GM21390 (cell line): ENCODE data around the gene NTHL1.
"Not testable (repeated sequence)": the region's sequence is repeated elsewhere in the genome, so short reads cannot be mapped to it uniquely, and the experiment has no call there.

ENCODE experiments used
- ATAC-seq: cut with Tn5 transposase; IDR thresholded peaks from one replicate; pipeline ENCODE4 v1.9.1; 2021; ENCODE audit not compliant: unreplicated experiment

Gene NTHL1

DNA sequence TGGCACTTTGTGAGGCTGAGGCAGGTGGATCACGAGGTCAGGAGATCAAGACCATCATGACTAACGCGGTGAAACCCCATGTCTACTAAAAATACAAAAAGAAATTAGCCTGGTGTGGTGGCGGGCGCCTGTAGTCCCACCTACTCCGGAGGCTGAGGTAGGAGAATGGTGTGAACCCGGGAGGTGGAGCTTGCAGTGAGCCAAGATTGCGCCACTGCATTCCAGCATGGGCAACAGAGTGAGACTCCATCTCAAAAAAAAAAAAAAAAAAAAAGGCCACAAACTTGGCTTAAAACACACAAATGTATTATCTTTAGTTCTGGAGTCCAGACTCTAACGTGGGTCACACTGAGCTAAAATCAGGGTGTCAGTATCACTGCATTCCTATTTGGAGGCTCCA is 35.9 kb downstream of the NTHL1 start:
- not testable (repeated sequence) for ATAC-seq

DNA sequence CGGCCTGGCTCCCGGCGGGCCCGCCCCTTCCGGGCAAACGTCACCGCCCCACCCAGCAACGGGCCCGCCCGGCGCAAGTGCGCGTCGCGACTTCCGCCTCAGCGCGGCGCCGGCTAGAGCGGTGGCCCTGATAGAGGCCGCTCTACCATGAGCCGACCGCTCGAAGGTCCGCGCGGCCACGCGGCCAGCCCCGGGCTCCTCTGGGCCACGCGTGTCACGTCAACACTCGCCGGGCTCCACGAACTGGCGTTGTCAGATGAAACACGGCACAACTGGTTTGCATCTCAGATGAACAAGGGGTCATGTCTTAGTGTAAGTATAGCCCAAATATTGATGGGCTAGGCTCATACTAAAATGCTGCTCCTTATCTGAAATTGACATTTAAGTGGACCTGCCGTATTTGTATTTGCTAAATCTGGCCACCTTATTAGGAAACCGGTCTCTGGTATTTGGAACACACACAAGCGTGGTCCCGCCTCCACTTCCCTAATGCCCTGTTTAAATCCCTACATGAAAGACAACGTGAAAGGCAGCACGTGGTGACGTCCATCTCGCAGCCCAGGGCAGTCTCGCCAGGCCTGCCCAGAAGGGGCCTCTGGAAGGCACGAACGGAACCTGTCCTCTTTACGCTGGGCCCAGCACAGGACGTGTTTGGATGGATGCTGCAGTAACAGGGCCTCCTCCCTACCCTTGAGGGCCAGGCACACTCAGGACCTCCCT is 37.7 kb downstream of the NTHL1 start, which contains the start of gene ZNF598:
ZNF598 (minus strand) TSS at position 31 of the 720 bp plus-strand sequence.
- ATAC-seq, result peak; percentile 86

DNA sequence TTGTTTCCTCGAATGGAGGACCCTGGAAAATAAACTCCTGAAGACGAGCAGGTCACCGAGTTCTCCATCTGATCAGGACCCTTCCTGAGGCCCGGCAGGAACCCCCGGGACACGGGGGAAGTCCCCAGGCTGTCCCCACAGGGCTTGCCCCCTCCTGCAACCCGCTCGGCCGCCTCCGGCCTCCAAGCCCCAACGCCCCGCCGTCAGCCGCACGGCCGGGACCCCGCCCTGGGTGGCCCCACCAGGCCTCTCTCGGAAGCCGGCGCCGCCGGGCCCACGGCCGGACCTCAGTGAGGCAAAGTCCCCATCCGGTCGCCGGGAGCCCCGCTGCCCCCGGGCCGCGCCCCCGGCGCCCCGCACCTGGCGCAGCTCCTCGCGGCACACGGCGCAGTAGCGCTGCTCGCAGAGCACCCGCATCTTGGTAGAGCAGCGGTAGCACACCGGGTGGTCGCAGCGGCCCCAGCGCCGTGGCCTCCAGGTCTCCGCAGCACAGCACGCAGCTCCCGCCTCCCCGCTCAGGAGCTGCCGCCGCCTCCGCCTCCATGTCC is 38.4 kb downstream of the NTHL1 start:
- ATAC-seq, result peak; percentile 36

GRCh38 chr16:2008631-2009163 is 38.9 kb downstream of the NTHL1 start:
- no peak for ATAC-seq

DNA sequence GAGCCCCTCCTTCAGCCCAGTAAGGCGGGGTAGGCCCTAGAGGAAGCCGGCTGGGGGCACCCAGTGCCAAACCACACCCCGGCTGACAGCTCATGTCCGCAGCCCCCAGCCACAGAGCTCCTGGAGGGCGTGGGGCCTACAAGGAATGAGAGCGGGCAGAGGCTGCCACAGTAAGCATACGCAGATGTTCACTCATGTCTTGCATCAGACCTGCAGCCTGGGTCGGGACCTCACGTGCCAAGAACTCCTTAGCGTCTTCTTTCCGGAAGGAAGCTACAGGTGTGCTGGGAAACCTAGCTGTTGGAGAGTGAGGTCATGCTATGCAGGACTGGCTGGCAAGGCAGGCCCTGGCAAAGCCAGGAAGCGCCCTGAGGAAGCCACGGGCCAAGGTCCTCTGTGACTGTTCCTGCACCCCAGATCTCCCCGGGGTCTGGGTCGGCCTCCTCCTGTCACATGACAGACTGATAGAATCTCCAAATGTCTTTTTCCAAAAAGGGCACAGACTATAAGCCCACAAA is 39.6 kb downstream of the NTHL1 start:
- no peak for ATAC-seq

- ATAC-seq, result no peak
Measured at GRCh38 chr16:2007081-2007836, 40.4 kb downstream of the NTHL1 start.

GRCh38 chr16:2006317-2006716 is 41.3 kb downstream of the NTHL1 start:
- no peak for ATAC-seq

DNA sequence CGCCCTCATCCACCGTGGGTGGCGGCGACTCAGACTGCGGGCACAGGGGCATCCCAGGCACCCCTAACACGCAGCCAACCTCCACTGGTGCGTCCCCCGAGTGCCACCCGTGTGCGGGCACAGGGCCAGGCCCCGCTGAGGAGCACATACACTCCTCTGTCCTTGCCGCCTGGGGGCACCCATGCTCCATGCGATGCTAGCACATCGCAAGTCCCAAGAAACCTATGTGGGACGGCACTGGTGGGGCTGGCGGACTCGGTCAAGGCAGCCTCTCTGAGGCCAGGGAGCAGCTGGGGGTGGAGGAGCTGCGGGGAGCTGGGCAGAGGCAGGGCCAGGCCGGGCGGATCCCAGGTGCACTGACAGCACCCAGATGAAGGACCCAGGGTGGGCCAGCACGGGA is 42.0 kb downstream of the NTHL1 start:
- no peak for ATAC-seq

DNA sequence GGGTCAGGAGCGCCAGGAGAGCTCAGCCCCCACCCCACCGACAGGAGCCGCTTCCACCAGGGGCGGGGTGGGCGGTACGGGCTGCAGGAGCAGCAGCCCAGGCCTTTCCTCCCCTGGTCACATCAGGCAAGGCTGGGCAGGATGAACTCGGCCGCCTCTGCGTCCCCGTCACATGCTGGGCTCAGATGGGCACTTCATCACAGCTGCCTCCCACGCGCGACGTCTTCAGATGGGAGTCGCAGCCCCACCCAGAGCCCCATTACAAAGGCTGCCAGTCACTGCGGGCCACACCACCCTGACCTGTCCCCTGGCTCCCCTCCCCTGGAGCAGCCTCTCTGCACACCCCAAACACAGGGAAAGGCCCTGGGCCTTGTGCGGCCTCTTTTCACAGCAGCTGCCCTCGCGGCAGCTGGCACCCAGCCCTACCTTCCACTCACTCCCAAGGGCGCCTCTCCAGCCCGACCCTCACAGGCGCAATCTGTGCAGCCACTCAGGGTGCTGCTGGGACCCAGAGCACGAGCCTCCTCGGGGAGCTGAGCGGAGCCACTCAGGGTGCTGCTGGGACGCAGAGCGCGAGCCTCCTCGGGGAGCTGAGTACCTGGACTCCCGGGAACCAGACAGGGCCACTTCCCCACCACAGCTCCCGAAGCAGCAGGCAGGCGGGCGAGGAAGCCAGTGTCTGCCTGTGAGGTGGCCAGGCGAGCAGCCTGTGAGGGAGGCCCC is 42.7 kb downstream of the NTHL1 start:
- no peak for ATAC-seq

DNA sequence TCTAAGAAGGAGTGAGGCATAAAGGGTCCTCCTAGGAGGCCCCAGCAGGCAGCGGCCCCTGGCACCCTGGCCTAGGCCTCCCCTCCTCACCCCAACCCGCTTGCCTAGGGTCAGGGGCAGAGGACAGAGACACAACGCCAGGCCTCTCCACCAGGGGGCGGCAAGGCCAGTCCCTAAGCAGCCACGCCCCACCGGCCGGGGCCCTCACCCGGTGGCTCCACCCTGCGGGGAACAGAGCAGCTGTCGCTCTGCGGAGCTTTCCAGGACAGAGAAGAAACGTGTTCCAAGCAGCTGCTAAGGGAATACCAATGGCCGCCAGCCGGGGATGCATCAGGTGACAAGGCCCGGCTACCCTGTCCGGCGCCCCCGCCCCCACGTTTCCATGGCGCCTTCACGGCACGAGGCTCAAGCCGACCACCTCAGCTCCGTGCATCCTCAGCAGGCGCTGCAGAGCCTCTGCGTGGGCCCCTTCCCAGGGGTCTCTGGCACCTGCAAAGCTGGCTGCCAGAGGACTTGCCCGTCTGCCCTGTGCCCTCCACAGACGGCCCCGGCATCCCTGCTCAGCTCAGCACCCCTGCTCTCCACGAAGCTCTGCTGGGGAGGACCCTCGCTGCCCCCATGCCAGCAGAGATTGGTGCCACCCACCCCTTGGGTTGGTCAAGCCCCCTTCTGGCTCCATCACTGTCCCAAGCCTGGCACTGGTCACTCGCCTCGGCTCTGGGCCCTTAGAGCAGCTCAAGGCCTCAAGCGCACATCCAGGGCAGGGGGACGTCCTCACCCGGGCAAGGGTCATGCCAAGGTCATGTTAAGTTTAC is 43.6 kb downstream of the NTHL1 start:
- ATAC-seq, result peak; percentile 63

- no peak for ATAC-seq
Measured at GRCh38 chr16:2003231-2003826, 44.3 kb downstream of the NTHL1 start.

DNA sequence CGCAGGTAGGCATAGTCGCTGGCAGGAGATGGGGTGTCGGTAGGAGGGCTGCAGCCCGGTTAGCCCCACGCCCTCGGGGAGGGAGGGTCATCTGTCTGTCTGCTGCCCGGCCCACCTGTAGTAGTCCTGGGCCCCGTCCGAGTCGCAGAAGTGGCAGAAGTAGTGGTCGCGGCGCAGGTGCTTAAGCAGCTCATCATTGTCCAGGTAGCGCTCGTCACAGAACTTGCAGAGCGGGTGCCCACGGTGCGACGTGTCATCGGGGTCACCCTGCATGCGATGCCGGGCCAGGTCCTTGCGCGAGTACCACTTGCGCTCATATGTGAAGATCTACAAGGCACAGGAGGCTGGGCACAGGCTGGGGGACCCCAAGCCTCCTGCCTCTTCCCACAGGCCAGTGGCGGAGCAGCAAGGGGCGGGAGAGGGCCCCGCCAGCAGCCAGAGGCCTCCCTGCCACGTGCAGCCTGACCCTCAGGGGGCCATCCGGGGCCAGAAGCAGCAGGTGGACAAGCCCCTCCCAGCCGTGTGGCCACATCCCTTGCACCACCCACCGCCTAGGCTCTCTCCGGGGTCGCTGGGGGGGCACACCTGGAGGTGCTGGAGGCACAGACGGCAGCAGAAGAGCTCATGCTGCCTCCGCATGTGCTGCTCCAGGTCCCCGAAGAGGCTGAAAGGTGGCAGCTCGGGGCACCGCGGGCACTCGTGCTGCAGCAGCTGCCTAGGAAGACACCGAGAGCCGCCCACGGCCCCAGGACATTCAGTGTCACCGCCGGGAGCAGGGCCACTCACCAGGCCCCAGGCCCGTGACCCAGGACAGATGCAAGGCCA is 45.0 kb downstream of the NTHL1 start:
- ATAC-seq, result no peak

DNA sequence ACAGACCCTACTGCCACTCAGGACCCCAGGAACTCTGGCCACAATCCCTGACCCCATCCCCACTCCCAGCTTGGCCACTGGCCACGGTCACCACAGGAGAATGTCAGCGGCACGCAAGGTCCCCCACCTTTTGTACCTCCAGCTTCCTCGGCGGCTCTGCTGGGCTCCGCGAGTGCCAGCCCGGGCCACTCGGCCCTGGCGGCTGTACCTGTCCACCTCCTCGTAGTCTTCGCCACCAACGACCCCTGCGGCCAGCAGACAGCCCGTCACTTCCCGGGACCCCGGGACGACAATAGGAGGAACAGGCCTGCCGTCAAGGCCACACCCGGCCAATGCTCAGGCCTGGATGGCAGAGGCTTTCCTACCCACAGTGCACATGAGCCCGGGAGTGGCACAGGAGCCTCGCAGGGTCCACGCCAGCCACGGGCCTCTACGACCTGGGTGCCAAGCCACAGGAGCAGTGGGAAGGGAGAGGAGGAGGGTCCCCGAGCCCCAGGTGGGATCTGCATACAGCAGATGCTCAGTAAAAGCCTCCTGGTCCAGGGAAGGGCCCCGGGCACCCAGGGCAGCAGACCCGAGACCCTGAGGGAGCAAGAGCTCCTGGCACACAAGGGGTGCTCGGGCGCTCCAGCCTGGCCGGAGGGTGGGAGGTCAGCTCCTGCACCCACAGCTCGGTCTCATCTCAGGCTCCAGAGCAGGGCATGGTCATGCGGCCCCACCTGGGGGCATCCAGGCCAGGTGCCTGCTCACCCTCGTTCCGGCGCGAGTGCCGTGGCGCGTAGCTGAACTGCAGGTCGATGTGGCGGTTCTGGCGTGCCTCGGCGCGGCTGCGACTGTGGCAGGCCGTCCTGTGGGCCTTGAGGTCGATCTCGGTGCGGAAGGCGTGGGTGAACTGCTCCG is 45.9 kb downstream of the NTHL1 start:
- no peak for ATAC-seq

GRCh38 chr16:2001035-2001434 is 46.6 kb downstream of the NTHL1 start:
- no peak for ATAC-seq

DNA sequence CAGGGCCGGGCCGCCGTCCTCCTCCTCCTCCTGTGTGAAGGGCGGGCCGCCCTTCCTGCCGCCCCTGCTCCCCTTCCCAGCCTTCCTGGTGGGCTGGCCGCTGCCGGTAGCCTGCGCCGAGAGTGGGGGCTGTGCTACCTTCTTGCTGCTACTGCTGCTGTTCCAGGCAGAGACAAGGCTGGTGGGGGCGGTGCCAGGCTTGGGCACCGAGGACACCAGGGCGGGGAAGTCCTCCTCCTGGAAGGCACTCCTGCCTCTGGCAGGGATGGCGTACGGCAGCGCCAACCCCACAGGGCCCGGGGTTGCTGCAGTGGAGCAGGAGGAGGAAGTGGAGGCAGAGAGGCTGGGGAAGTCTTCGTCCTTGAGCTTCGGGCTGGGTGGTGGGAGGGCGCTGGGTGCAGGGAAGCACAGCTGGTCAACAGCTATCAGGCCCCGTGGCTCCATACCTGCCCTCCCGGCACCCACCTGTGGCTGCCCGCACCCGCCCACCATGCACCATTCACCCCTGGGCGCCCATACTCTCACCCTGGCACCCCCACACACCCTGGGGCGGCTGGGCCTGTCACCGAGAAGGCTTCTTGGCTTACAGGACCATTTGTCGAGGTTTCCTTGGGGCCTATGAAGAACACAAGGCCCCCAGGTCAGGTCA is 47.6 kb downstream of the NTHL1 start:
- no peak for ATAC-seq

GRCh38 chr16:1998852-1999801 is 48.5 kb downstream of the NTHL1 start:
- ATAC-seq, result no peak
